GM18508 (cell line): ENCODE measurements around the gene SCYGR1.
"Not testable (repeated sequence)": the region's sequence is repeated elsewhere in the genome, so short reads cannot be mapped to it uniquely, and the experiment has no call there.

Source experiments
- ATAC-seq: cut with Tn5 transposase; IDR thresholded peaks from one replicate; pipeline ENCODE4 v1.9.1; 2021; ENCODE audit warnings: moderate number of reproducible peaks; ENCODE audit not compliant: insufficient read depth, unreplicated experiment

The SCYGR1 gene

GRCh38 chr2:227387583-227387982, at the start of gene SCYGR1:
Gene SCYGR1, minus strand, starts transcription at chr2:227387949. Its CDS starts 0 bp downstream, at chr2:227387949.
- not testable (repeated sequence) for ATAC-seq

GRCh38 chr2:227436436-227437174, 48.9 kb upstream of the SCYGR1 start:
- no peak for ATAC-seq

- ATAC-seq = no peak
These were observed 45.4 kb upstream of the SCYGR1 start for GRCh38 chr2:227433171-227433570.

- no peak for ATAC-seq
These were observed 42.9 kb upstream of the SCYGR1 start for GRCh38 chr2:227430639-227431038.

- ATAC-seq = no peak
These were observed 41.1 kb upstream of the SCYGR1 start for GRCh38 chr2:227428731-227429285.

- ATAC-seq = no peak
These were observed 36.1 kb upstream of the SCYGR1 start for GRCh38 chr2:227423656-227424499.

- no peak for ATAC-seq
These were observed 32.6 kb upstream of the SCYGR1 start for GRCh38 chr2:227420087-227421052.

GRCh38 chr2:227416701-227417100, 29.0 kb upstream of the SCYGR1 start:
- no peak for ATAC-seq

- no peak for ATAC-seq
These were observed 28.0 kb upstream of the SCYGR1 start for GRCh38 chr2:227415538-227416424.

- no peak for ATAC-seq
These were observed 27.1 kb upstream of the SCYGR1 start for GRCh38 chr2:227414846-227415245.

GRCh38 chr2:227413371-227413770, 25.6 kb upstream of the SCYGR1 start:
- ATAC-seq = no peak

- ATAC-seq = no peak
These were observed 25.1 kb upstream of the SCYGR1 start for GRCh38 chr2:227412877-227413276.

- ATAC-seq = no peak
These were observed 24.2 kb upstream of the SCYGR1 start for GRCh38 chr2:227411990-227412350.

- ATAC-seq = peak; percentile 75
These were observed 23.7 kb upstream of the SCYGR1 start for GRCh38 chr2:227411320-227411989.

- no peak for ATAC-seq
These were observed 22.4 kb upstream of the SCYGR1 start for GRCh38 chr2:227410191-227410590.

- no peak for ATAC-seq
These were observed 19.9 kb upstream of the SCYGR1 start for GRCh38 chr2:227407591-227408151.

GRCh38 chr2:227406177-227407031, 18.7 kb upstream of the SCYGR1 start:
- ATAC-seq = no peak
